Measurements from ENCODE around the gene TPX2. TPM values are rescaled to one million over a fixed set of nuclear protein-coding genes. Genes with fewer than 3 reads are reported as not detected.

Gene TPX2, protein sequence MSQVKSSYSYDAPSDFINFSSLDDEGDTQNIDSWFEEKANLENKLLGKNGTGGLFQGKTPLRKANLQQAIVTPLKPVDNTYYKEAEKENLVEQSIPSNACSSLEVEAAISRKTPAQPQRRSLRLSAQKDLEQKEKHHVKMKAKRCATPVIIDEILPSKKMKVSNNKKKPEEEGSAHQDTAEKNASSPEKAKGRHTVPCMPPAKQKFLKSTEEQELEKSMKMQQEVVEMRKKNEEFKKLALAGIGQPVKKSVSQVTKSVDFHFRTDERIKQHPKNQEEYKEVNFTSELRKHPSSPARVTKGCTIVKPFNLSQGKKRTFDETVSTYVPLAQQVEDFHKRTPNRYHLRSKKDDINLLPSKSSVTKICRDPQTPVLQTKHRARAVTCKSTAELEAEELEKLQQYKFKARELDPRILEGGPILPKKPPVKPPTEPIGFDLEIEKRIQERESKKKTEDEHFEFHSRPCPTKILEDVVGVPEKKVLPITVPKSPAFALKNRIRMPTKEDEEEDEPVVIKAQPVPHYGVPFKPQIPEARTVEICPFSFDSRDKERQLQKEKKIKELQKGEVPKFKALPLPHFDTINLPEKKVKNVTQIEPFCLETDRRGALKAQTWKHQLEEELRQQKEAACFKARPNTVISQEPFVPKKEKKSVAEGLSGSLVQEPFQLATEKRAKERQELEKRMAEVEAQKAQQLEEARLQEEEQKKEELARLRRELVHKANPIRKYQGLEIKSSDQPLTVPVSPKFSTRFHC
- total RNA-seq: 25.2 and 35.5 TPM in 2 replicates

DNA sequence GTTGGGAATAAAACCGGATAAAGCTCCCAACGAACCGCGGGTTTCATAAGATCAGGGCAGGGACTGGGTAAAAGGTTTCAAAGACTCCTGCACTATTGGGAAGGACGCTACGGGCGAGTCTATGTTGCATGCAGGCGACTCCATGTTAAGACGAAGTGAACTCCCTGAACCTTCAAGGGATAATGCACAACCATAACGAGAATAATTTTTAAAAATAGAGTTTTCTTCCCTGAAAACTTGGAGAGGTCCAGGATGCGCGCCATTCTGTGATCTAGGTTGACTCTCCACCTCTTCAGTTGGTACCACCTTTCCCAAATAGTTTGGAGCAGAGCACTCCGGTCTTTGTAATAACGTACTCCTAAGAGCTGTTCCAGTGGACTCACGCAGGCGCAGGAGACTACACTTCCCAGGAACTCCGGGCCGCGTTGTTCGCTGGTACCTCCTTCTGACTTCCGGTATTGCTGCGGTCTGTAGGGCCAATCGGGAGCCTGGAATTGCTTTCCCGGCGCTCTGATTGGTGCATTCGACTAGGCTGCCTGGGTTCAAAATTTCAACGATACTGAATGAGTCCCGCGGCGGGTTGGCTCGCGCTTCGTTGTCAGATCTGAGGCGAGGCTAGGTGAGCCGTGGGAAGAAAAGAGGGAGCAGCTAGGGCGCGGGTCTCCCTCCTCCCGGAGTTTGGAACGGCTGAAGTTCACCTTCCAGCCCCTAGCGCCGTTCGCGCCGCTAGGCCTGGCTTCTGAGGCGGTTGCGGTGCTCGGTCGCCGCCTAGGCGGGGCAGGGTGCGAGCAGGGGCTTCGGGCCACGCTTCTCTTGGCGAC lies at the start of gene TPX2:
Gene TPX2, plus strand, starts transcription at position 562 of the 821 bp plus-strand sequence. CDS start 18,187 bp downstream, outside the sequence.

DNA sequence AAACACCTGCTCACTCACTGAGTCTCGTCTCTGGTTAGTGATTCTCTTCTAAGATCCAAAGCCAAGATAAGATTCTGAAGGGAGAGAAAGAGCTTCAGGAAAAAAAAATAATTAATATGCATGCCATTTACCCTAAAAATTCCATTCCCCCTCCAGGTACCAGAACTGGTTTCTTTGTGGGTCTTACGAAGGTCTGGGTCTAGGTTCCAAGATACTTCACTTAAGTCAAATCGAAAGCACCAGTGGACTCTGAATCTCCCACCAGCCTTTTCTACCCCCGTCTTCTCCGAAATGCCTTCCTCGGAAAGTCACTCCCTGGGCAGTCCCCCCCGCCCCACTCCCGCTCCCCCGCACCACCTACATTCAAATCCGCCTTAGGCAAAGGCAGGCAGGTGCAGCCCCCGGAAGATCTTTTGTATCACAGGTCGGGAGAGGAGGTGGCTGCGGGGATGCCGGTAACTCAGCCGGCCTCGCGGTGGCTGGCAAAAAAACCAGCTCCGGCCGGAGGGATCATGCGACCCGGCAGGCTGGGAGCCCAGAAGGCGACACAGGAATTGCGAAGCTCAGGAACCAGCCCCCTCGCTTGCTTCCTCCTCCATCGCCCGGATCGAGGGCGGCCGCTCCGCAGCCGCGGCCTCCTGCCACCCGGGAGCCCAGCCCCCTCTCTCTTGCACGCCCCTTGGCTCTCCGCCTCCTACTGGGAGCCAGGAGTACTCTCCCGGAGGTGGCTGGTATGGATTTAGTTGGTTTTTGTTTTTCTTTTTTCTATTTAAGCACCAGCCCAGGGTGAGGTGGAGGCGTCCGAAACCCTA lies 16.6 kb upstream of the TPX2 start, which contains the start of gene BCL2L1:
Gene BCL2L1, minus strand, starts transcription at position 612 of the 812 bp plus-strand sequence. CDS start 650 bp downstream, outside the sequence.

DNA sequence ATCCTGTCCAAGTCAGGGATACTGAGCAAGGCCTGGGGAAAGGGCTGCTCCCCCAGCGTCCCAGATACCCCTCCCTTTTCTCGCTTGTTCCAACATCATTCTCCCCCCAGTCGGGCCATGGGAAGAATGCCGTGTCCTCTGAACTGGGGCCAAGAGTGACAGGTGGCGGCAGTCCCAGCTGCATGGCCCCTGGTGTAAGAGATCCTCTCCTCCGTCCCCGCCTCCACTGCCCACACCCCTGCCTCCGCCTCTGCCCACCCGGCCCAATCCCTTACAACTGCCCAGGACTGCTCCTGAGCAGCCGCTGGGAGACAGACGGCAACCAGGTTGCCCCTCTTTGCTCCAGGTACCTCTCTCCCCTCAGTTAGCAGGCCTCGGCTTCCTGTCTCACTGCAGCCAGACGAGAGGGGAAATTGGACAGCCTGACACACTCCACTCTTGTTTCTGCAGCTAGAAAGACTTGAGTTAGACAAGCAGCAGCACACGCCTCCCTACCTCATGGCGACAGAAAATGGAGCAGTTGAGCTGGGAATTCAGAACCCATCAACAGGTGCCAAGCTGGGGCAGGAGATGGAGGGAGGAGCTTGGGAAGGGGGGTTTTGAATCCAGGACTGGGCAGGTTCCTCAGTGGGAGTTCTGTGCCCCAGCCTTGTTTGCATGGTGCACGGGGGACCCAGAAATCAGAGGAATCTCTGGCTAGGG lies 80.1 kb downstream of the TPX2 start, which contains the start of gene MYLK2:
Gene MYLK2, plus strand, starts transcription at position 274 of the 702 bp plus-strand sequence. Its CDS starts 225 bp downstream, at position 499.

DNA sequence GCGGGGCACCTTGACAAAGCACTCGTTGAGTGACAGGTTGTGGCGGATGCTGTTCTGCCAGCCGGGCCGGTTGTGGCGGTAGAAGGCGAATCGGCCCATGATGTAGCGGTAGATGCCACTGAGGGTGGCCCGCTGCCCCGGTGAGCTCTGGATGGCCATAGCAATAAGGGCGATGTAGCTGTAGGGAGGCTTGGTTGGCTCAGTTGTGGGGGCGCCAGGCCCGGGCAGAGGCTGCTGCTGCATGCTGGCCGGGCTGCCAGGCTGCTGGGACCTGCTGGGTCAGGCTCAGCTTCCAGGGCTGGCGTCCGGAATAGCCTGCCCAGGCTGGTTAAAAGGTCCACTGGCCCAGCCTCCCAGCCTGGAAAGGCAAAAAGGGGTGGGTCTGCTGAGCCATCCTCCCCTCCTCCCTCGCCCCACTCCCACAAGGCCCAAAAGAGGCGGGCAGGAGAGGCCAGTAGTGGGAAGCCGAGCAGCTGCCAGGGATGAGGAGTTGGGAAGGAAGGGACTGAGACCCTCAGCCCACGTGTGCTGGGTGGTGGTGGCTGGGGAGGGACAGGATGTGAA lies 106.3 kb downstream of the TPX2 start, which contains the start of gene FOXS1:
Gene FOXS1, minus strand, starts transcription at position 305 of the 564 bp plus-strand sequence. Its CDS starts 62 bp downstream, at position 243.

Other genes with a start within 250 kb of the TPX2 start
- gene HM13, start 224.8 kb upstream of the TPX2 start, total RNA-seq: 31.6 and 74.3 TPM in 2 replicates
- gene ID1, start 134.0 kb upstream of the TPX2 start, total RNA-seq: 282 and 476 TPM in 2 replicates
- not detected in 2 replicates for gene COX4I2, start 101.4 kb upstream of the TPX2 start, total RNA-seq
- 37.7 and 88.4 TPM in 2 replicates for gene BCL2L1, start 16.4 kb upstream of the TPX2 start, total RNA-seq
- gene MYLK2, start 80.1 kb downstream of the TPX2 start, total RNA-seq: 0.49 and 16.7 TPM in 2 replicates
- 0.16 and 0.25 TPM in 2 replicates for gene FOXS1, start 106.3 kb downstream of the TPX2 start, total RNA-seq
- gene DUSP15, start 131.2 kb downstream of the TPX2 start, total RNA-seq: 0.16 and 0.57 TPM in 2 replicates
- gene TTLL9, start 131.3 kb downstream of the TPX2 start, total RNA-seq: 0.13 and 0.16 TPM in 2 replicates
- 4.4 and 6.9 TPM in 2 replicates for gene PDRG1, start 212.8 kb downstream of the TPX2 start, total RNA-seq
- not detected in 2 replicates for gene XKR7, start 228.9 kb downstream of the TPX2 start, total RNA-seq